SK-N-SH (cell line): ENCODE results near the gene DIAPH2. TPM values are rescaled to one million over a fixed set of nuclear protein-coding genes. Genes with fewer than 3 reads are reported as not detected.
"Not testable (repeated sequence)": the region's sequence is repeated elsewhere in the genome, so short reads cannot be mapped to it uniquely, and the experiment has no call there.

Experiments used
- CTCF ChIA-PET: fragments of 300-600, 350-600 bp; formaldehyde crosslinking; extraction: SDS; loops from one replicate; lab custom pipeline; 2021; lab: Yijun Ruan, JAX
- POLR2A ChIA-PET: fragments of 350-600 bp; sonication (Branson Sonifier 250); formaldehyde crosslinking; extraction: SDS; loops from one replicate; lab custom pipeline; 2020; ENCODE audit warnings: antibody characterized with exemption, inconsistent platforms; lab: Yijun Ruan, JAX
- DNase-seq: peaks from one replicate; pipeline ENCODE4 v3.0.0; 2012
- H2AFZ ChIP-seq: fragments of 200-600 bp; sonication (generic); 2 replicates; pipeline ENCODE4 v1.8.1; 2016; ENCODE audit warnings: antibody characterized with exemption, mild to moderate bottlenecking, low read depth
- H3F3A ChIP-seq: fragments of 200-600 bp; sonication (generic); replicated peaks from 2 replicates; pipeline ENCODE3; 2016; ENCODE audit warnings: antibody characterized with exemption, mild to moderate bottlenecking; ENCODE audit not compliant: insufficient read depth
- H3K27ac ChIP-seq, 2 experiments: fragments of 200-500 bp in 1 of 2; fragments of 200-600 bp in 1 of 2; sonication (Bioruptor generic) in 1 of 2; sonication (generic), shearing (Covaris generic) in 1 of 2; 2 replicates each; pipeline versions ENCODE4 v1.5.1 to v1.6.1; 2014 to 2016; ENCODE audit warnings: low read depth in 2 of 2, inconsistent platforms in 1 of 2, low read length in 1 of 2, mild to moderate bottlenecking in 1 of 2, mixed read lengths in 1 of 2
- H3K27me3 ChIP-seq: fragments of 200-600 bp; sonication (generic), shearing (Covaris generic); 2 replicates; pipeline ENCODE4 v1.6.1; 2016; ENCODE audit warnings: mixed run types; ENCODE audit not compliant: insufficient read depth
- H3K36me3 ChIP-seq, 2 experiments: fragments of 200-500 bp in 1 of 2; fragments of 200-600 bp in 1 of 2; sonication (Bioruptor generic) in 1 of 2; sonication (generic) in 1 of 2; replicated peaks in 1 of 2; 2 replicates each; pipeline versions ENCODE3 to v1.5.1; 2014 to 2016; ENCODE audit warnings: low read length in 1 of 2, mild to moderate bottlenecking in 1 of 2; ENCODE audit not compliant: insufficient read depth in 2 of 2, control insufficient read depth in 1 of 2
- H3K4me1 ChIP-seq, 2 experiments: fragments of 200-500 bp in 1 of 2; fragments of 200-600 bp in 1 of 2; sonication (Bioruptor generic) in 1 of 2; sonication (generic), shearing (Covaris generic) in 1 of 2; 2 replicates each; pipeline versions ENCODE4 v1.5.1 to v1.6.1; 2014 to 2016; ENCODE audit warnings: low read depth in 1 of 2, low read length in 1 of 2, mixed run types in 1 of 2; ENCODE audit not compliant: insufficient read depth in 2 of 2, control insufficient read depth in 1 of 2
- H3K4me2 ChIP-seq: fragments of 200-600 bp; sonication (generic), shearing (Covaris generic); 2 replicates; pipeline ENCODE4 v1.6.1; 2017; ENCODE audit warnings: mixed run types
- H3K4me3 ChIP-seq, 2 experiments: fragments of 200-500 bp in 1 of 2; fragments of 200-600 bp in 1 of 2; sonication (Bioruptor generic) in 1 of 2; sonication (generic), shearing (Covaris generic) in 1 of 2; 2 replicates each; pipeline versions ENCODE4 v1.5.1 to v1.8.1; 2014 to 2016; ENCODE audit warnings: low read depth in 2 of 2, inconsistent platforms in 1 of 2, low read length in 1 of 2, mild to moderate bottlenecking in 1 of 2, mixed read lengths in 1 of 2, moderate library complexity in 1 of 2
- H3K79me2 ChIP-seq: fragments of 200-600 bp; sonication (generic); 2 replicates; pipeline ENCODE4 v1.8.1; 2017; ENCODE audit warnings: mild to moderate bottlenecking; ENCODE audit not compliant: insufficient read depth
- H3K9ac ChIP-seq: fragments of 200-600 bp; sonication (generic); 2 replicates; pipeline ENCODE4 v1.6.1; 2017; ENCODE audit warnings: mixed run types
- H3K9me2 ChIP-seq: fragments of 200-600 bp; sonication (generic); 2 replicates; pipeline ENCODE4 v1.6.1; 2017; ENCODE audit warnings: mixed run types
- H3K9me3 ChIP-seq: fragments of 200-600 bp; sonication (generic); 2 replicates; pipeline ENCODE4 v1.6.1; 2017; ENCODE audit warnings: mixed run types, mild to moderate bottlenecking, moderate library complexity
- H4K20me1 ChIP-seq: fragments of 200-600 bp; sonication (generic); 2 replicates; pipeline ENCODE4 v1.6.1; 2017; ENCODE audit warnings: mild to moderate bottlenecking, mixed run types; ENCODE audit not compliant: insufficient read depth
- ELF1 ChIP-seq: IDR thresholded peaks from 2 replicates; pipeline ENCODE4 v1.4.0; 2012
- MEF2A ChIP-seq: IDR thresholded peaks from 2 replicates; pipeline ENCODE4 v1.4.0; 2012; ENCODE audit warnings: low read depth, borderline replicate concordance
- NRF1 ChIP-seq: IDR thresholded peaks from 2 replicates; pipeline ENCODE4 v1.6.1; 2012; ENCODE audit warnings: low read depth, mild to moderate bottlenecking, low read length
- RFX5 ChIP-seq: IDR thresholded peaks from 2 replicates; pipeline ENCODE4 v1.6.1; 2012; ENCODE audit warnings: mild to moderate bottlenecking, improper control_type of control experiment, low read length
- RXRA ChIP-seq: IDR thresholded peaks from 2 replicates; pipeline ENCODE4 v1.4.0; 2012; ENCODE audit warnings: low read depth, mild to moderate bottlenecking, borderline replicate concordance
- SMC3 ChIP-seq: IDR thresholded peaks from 2 replicates; pipeline ENCODE4 v1.6.1; 2012; ENCODE audit warnings: low read depth, low read length, improper control_type of control experiment
- TEAD4 ChIP-seq: IDR thresholded peaks from 2 replicates; pipeline ENCODE4 v1.4.0; 2012; ENCODE audit warnings: mild to moderate bottlenecking, borderline replicate concordance; ENCODE audit not compliant: insufficient read depth
- USF1 ChIP-seq: IDR thresholded peaks from 2 replicates; pipeline ENCODE4 v1.4.0; 2012; ENCODE audit warnings: low read depth, borderline replicate concordance
- WGBS: methylation state at CpG from one replicate; pipeline ENCODE4 v1.1.6; 2017; ENCODE audit warnings: low lambda C conversion rate; 5-methylcytosine and 5-hydroxymethylcytosine counted together
- polyA plus RNA-seq, 3 experiments: library from polyadenylated mRNA; depleted of rRNA; stranded (reverse); fragments of >200 nt; gene quantifications; 2 replicates each; pipeline ENCODE4 v1.2.3, GENCODE V29; 2012

The DIAPH2 gene
- polyA plus RNA-seq, 1 of the 3 experiments (the other 2 are of a cell fraction): 1.1 TPM

GRCh38 chrX:96714393-96714792 is 29.8 kb downstream of the DIAPH2 start:
- H3K9me2 ChIP-seq, H3K79me2 ChIP-seq, H3K4me2 ChIP-seq, DNase-seq, CTCF ChIA-PET, H4K20me1 ChIP-seq, H2AFZ ChIP-seq, H3K9me3 ChIP-seq, POLR2A ChIA-PET, H3K27me3 ChIP-seq, H3K4me3 ChIP-seq, H3F3A ChIP-seq, H3K4me1 ChIP-seq, H3K27ac ChIP-seq, H3K9ac ChIP-seq, H3K36me3 ChIP-seq: not testable (repeated sequence)
- WGBS: 65% methylated on average over 6 of the region's 6 CpGs

GRCh38 chrX:96715481-96715880 is 30.8 kb downstream of the DIAPH2 start:
- 0 out of 2 replicates have a peak, but pooled peaks cover 7% of the 10 kb centered on the region for H3K79me2 ChIP-seq
- peaks cover 0 to 4% of the 10 kb centered on the region in 2 experiments for H3K36me3 ChIP-seq
- no peak overlapping the region for H3K4me2 ChIP-seq
- no peaks in the 10 kb centered on the region for H3K27me3 ChIP-seq
- TF ChIP-seq RXRA (no peak), TEAD4 (no peak), MEF2A (no peak), NRF1 (no peak), SMC3 (no peak), RFX5 (no peak)
- H3F3A ChIP-seq: no peaks in the 10 kb centered on the region
- no peak overlapping the region for H3K9ac ChIP-seq
- no peak for DNase-seq
- no peak overlapping the region; the same call in 1 of the 2 replicates for H2AFZ ChIP-seq
- no peak overlapping the region for H3K4me3 ChIP-seq
- CTCF ChIA-PET: interaction anchor here (0.6 kb wide), 1 partner anchor 19 kb away, joined by 3 read pairs; no protein-coding TSS in a partner anchor
- H3K27ac ChIP-seq: no peak overlapping the region
- H3K9me3 ChIP-seq: peaks cover 4% of the 10 kb centered on the region; the same call in 1 of the 2 replicates
- POLR2A ChIA-PET: no interaction called here
- no peaks in the 10 kb centered on the region for H3K9me2 ChIP-seq
- H3K4me1 ChIP-seq: no peaks in the 10 kb centered on the region
- WGBS: 46% methylated on average over 3 of the region's 3 CpGs
- no peaks in the 10 kb centered on the region; the same call in 1 of the 2 replicates for H4K20me1 ChIP-seq

- ChIA-PET CTCF (no interaction called here), POLR2A (no interaction called here)
- peaks cover 4% of the 10 kb centered on the region; the same call in 1 of the 2 replicates for H3K9me3 ChIP-seq
- DNase-seq: no peak
- peaks cover 0 to 4% of the 10 kb centered on the region in 2 experiments for H3K36me3 ChIP-seq
- no peak overlapping the region for H3K4me2 ChIP-seq
- no peak overlapping the region for H2AFZ ChIP-seq
- 51% methylated on average over 5 of the region's 5 CpGs for WGBS
- no peak overlapping the region for H3K4me3 ChIP-seq
- no peaks in the 10 kb centered on the region for H3K9me2 ChIP-seq
- no peaks in the 10 kb centered on the region for H3F3A ChIP-seq
- no peak overlapping the region for H3K9ac ChIP-seq
- no peak for TF ChIP-seq MEF2A
- no peak for TF ChIP-seq ELF1
- no peak for TF ChIP-seq USF1
- H3K4me1 ChIP-seq: no peaks in the 10 kb centered on the region
- H4K20me1 ChIP-seq: no peaks in the 10 kb centered on the region
- no peak overlapping the region for H3K27ac ChIP-seq
- no peaks in the 10 kb centered on the region for H3K27me3 ChIP-seq
- 0 out of 2 replicates have a peak, but pooled peaks cover 7% of the 10 kb centered on the region for H3K79me2 ChIP-seq
Observed at GRCh38 chrX:96719161-96719875, 34.7 kb downstream of the DIAPH2 start.
